PC-9 (cell line): ENCODE results near the gene ACTRT2. TPM values are rescaled to one million over a fixed set of nuclear protein-coding genes. Genes with fewer than 3 reads are reported as not detected.

ENCODE experiments used
- BruUV-seq: library from RNA; stranded (reverse); fragments of 400-500 nt; replicated peaks from 2 replicates; lab custom pipeline; 2021; lab: Mats Ljungman, UMichigan
- CTCF ChIA-PET: fragments of 300-600 bp; sonication (Branson Sonifier 250); formaldehyde crosslinking; loops from one replicate; lab custom pipeline; 2022; ENCODE audit warnings: antibody characterized with exemption; lab: Charles Lee
- POLR2A ChIA-PET: fragments of 300-600 bp; sonication (Branson Sonifier 250); formaldehyde crosslinking; loops from one replicate; lab custom pipeline; 2022; ENCODE audit warnings: antibody characterized with exemption; ENCODE audit not compliant: unreplicated experiment; lab: Charles Lee
- DNase-seq, 2 experiments: peaks; one replicate each; pipeline versions ENCODE4 v3.0.0 to v3.0.0-alpha.2; 2015 to 2022; ENCODE audit warnings: mixed read lengths in 1 of 2
- H2AFZ ChIP-seq: fragments of 200-600 bp; sonication (generic); 2 replicates; pipeline ENCODE4 v1.8.1; 2017; ENCODE audit warnings: antibody characterized with exemption
- H3F3A ChIP-seq: fragments of 200-600 bp; sonication (generic); 2 replicates; pipeline ENCODE4 v1.8.1; 2017; ENCODE audit warnings: antibody characterized with exemption, mild to moderate bottlenecking, low read depth; ENCODE audit not compliant: insufficient read depth
- H3K27ac ChIP-seq: fragments of 200-600 bp; sonication (generic); 2 replicates; pipeline ENCODE4 v1.6.1; 2016; ENCODE audit warnings: mixed run types
- H3K27me3 ChIP-seq: fragments of 200-600 bp; sonication (generic); 2 replicates; pipeline ENCODE4 v1.6.1; 2016; ENCODE audit warnings: low read depth, mixed run types; ENCODE audit not compliant: insufficient read depth
- H3K36me3 ChIP-seq: fragments of 200-600 bp; sonication (generic); 2 replicates; pipeline ENCODE4 v1.6.1; 2016; ENCODE audit warnings: low read depth, mixed run types
- H3K4me1 ChIP-seq: fragments of 200-600 bp; sonication (generic); replicated peaks from 2 replicates; pipeline ENCODE4 v1.6.1; 2016; ENCODE audit warnings: mixed run types; ENCODE audit not compliant: insufficient read depth
- H3K4me2 ChIP-seq: fragments of 200-600 bp; sonication (generic); 2 replicates; pipeline ENCODE4 v1.6.1; 2017; ENCODE audit warnings: mixed run types
- H3K4me3 ChIP-seq: fragments of 200-600 bp; sonication (generic); 2 replicates; pipeline ENCODE4 v1.6.1; 2016; ENCODE audit warnings: mixed run types
- H3K79me2 ChIP-seq: fragments of 200-600 bp; sonication (generic); 2 replicates; pipeline ENCODE4 v1.6.1; 2017; ENCODE audit warnings: low read depth, mixed run types
- H3K9me2 ChIP-seq: fragments of 200-600 bp; sonication (generic); 2 replicates; pipeline ENCODE4 v1.8.1; 2017; ENCODE audit warnings: mild to moderate bottlenecking; ENCODE audit not compliant: insufficient read depth
- H3K9me3 ChIP-seq: fragments of 200-600 bp; sonication (generic); 2 replicates; pipeline ENCODE4 v1.8.1; 2016; ENCODE audit warnings: low read depth; ENCODE audit not compliant: insufficient read depth
- H4K20me1 ChIP-seq: fragments of 200-600 bp; sonication (generic); 2 replicates; pipeline ENCODE4 v1.8.1; 2017; ENCODE audit not compliant: insufficient read depth
- EZH2 ChIP-seq: fragments of 200-600 bp; sonication (generic); IDR thresholded peaks from 2 replicates; pipeline ENCODE4 v1.8.0; 2017; ENCODE audit warnings: antibody characterized with exemption, low read depth
- intact Hi-C: fragments of 100-400 bp; cut with micrococcal nuclease; formaldehyde crosslinking; loops from one replicate; pipeline ENCODE4 v1.10.0; 2022; ENCODE audit not compliant: unreplicated experiment
- total RNA-seq: library from RNA; stranded (reverse); gene quantifications from 2 replicates; pipeline ENCODE4 v1.2.3, GENCODE V29; 2021
- TF ChIP-seq, protein P1 (sequence below): fragments of 200-600 bp; sonication (generic); conservative IDR thresholded peaks from 2 replicates; pipeline ENCODE4 v1.6.1; 2017; ENCODE audit warnings: mixed run types, antibody characterized with exemption, mild to moderate bottlenecking, moderate library complexity

ACTRT2 gene
- total RNA-seq, 1 experiment from 2014 or later: not detected

DNA sequence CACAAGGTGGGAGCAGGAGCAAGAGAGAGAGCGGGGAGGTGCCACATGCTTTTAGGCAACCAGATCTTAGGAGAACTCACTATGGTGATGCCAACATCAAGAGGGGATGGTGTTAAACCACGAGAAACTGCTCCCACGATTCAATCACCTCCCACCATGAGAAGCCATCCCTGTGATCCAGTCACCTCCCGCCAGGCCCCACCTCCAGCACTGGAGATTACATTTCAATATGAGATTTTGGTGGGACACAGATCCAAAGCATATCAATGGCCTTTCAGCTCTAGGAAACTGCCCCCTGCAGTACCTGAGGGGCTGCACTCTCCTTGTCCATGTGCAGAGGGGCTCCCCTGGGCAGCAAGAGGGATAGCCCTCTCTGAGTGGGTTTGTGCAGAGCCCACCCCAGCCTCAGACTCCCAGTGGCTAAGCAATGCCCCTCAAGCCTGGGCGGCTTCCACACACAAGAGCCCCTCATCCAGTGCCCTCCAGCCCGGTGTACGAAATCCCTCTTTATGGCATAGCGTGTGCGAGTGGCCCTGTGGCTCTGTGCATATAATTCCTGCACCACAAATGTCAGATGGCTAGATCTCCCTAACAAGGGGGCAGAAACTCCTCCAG is 32.2 kb downstream of the ACTRT2 start:
- no TSS peak for BruUV-seq
- 0 out of 2 replicates have a peak, but pooled peaks cover 2% of the 10 kb centered on the region for H4K20me1 ChIP-seq
- no peak for DNase-seq
- no peaks in the 10 kb centered on the region for H3F3A ChIP-seq
- TF ChIP-seq, protein P1, sequence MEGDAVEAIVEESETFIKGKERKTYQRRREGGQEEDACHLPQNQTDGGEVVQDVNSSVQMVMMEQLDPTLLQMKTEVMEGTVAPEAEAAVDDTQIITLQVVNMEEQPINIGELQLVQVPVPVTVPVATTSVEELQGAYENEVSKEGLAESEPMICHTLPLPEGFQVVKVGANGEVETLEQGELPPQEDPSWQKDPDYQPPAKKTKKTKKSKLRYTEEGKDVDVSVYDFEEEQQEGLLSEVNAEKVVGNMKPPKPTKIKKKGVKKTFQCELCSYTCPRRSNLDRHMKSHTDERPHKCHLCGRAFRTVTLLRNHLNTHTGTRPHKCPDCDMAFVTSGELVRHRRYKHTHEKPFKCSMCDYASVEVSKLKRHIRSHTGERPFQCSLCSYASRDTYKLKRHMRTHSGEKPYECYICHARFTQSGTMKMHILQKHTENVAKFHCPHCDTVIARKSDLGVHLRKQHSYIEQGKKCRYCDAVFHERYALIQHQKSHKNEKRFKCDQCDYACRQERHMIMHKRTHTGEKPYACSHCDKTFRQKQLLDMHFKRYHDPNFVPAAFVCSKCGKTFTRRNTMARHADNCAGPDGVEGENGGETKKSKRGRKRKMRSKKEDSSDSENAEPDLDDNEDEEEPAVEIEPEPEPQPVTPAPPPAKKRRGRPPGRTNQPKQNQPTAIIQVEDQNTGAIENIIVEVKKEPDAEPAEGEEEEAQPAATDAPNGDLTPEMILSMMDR: no peak
- no peak for TF ChIP-seq EZH2
- peaks cover 51% of the 10 kb centered on the region for H3K27me3 ChIP-seq
- H3K79me2 ChIP-seq: no peaks in the 10 kb centered on the region
- no peaks in the 10 kb centered on the region for H3K36me3 ChIP-seq
- no peak overlapping the region for H3K27ac ChIP-seq
- ChIA-PET CTCF (no interaction called here), POLR2A (no interaction called here)
- intact Hi-C loops: no loop called here
- no peak overlapping the region for H2AFZ ChIP-seq
- H3K4me3 ChIP-seq: no peak overlapping the region
- H3K9me3 ChIP-seq: no peaks in the 10 kb centered on the region
- no peak overlapping the region for H3K4me2 ChIP-seq
- no peaks in the 10 kb centered on the region for H3K4me1 ChIP-seq
- H3K9me2 ChIP-seq: no peaks in the 10 kb centered on the region

DNA sequence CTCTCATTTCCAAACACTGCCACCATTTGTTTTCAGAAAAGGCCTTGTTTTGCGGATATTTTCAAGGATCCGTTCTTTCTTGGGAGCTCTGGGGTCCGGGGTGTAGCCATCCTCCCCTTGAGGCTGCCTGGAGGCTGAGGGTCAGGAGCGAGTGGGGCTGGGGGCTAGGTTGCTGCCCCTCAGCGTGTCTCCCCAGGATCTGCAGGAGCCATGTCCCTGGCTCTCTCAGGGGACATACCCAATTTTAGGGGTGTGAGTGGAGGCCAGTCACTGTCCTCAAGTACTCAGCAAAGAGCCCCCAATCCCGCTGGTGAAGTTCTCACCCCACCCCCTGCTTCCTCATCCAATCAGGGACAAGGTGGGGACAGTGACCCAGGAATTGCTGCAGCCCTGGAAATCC is 32.7 kb downstream of the ACTRT2 start:
- POLR2A ChIA-PET: no interaction called here
- CTCF ChIA-PET: no interaction called here
- intact Hi-C loops: no loop called here
- H3K79me2 ChIP-seq: no peaks in the 10 kb centered on the region
- 0 out of 2 replicates have a peak, but pooled peaks cover 2% of the 10 kb centered on the region for H4K20me1 ChIP-seq
- BruUV-seq: no TSS peak
- no peaks in the 10 kb centered on the region for H3F3A ChIP-seq
- no peak for DNase-seq
- no peaks in the 10 kb centered on the region for H3K4me1 ChIP-seq
- no peak overlapping the region for H2AFZ ChIP-seq
- H3K27me3 ChIP-seq: peaks cover 56% of the 10 kb centered on the region
- H3K9me2 ChIP-seq: no peaks in the 10 kb centered on the region
- no peak overlapping the region for H3K4me3 ChIP-seq
- H3K27ac ChIP-seq: no peak overlapping the region
- no peak overlapping the region for H3K4me2 ChIP-seq
- H3K9me3 ChIP-seq: no peaks in the 10 kb centered on the region
- no peaks in the 10 kb centered on the region for H3K36me3 ChIP-seq
- no peak for TF ChIP-seq EZH2
- TF ChIP-seq, protein P1: no peak

DNA sequence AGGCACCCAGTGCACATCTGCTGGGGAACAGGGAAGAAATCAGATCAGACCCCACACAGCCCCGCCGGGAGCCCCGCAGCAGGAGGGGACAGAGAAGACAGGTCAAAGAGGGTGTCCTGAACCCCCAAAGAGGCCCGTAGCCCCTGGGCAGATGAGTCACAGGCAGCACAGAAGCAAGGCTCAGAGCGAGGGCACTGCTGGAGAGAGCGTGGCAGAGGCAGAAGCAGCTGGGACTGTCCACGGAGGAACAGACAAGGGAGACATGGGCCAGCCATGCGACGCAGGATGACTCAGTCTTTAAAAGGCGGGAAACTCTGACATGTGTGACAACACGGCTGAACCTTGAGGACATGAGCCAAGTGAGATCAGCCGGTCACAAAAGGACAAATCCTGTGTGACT is 33.2 kb downstream of the ACTRT2 start:
- Histone ChIP-seq H3K9me3 (no peaks in the 10 kb centered on the region), H3K4me1 (no peaks in the 10 kb centered on the region), H3K4me3 (no peak overlapping the region), H4K20me1 (0 out of 2 replicates have a peak, but pooled peaks cover 2% of the 10 kb centered on the region), H3F3A (no peaks in the 10 kb centered on the region), H3K4me2 (no peak overlapping the region), H3K9me2 (no peaks in the 10 kb centered on the region), H3K27me3 (peaks cover 61% of the 10 kb centered on the region), H3K79me2 (no peaks in the 10 kb centered on the region), H3K36me3 (no peaks in the 10 kb centered on the region), H2AFZ (no peak overlapping the region), H3K27ac (no peak overlapping the region)
- no peak for DNase-seq
- POLR2A ChIA-PET: no interaction called here
- TF ChIP-seq, protein P1: no peak
- no peak for TF ChIP-seq EZH2
- CTCF ChIA-PET: no interaction called here
- no TSS peak for BruUV-seq
- intact Hi-C loops: no loop called here
